ENCODE results near the gene RUFY1.

DNA sequence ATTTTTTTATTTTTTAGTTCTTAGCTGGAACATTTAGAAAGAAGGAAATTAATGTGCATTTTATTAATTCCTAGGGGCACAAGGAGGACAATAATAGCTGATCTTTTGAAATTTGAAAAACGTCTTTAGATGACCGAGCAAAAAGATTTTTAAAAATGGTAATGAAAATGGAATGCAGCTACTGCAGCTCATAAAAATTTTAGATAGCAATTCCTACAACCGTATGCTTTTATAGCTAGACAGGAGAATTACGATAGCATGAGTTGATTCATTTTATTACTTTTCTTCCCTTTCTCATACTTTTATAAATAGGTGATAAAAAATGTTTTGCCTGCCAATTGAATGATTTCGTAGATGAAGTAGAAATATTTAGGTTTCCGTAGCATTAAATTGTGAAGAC lies 13.7 kb upstream of the RUFY1 start:
- TF ChIP-seq, protein P1, sequence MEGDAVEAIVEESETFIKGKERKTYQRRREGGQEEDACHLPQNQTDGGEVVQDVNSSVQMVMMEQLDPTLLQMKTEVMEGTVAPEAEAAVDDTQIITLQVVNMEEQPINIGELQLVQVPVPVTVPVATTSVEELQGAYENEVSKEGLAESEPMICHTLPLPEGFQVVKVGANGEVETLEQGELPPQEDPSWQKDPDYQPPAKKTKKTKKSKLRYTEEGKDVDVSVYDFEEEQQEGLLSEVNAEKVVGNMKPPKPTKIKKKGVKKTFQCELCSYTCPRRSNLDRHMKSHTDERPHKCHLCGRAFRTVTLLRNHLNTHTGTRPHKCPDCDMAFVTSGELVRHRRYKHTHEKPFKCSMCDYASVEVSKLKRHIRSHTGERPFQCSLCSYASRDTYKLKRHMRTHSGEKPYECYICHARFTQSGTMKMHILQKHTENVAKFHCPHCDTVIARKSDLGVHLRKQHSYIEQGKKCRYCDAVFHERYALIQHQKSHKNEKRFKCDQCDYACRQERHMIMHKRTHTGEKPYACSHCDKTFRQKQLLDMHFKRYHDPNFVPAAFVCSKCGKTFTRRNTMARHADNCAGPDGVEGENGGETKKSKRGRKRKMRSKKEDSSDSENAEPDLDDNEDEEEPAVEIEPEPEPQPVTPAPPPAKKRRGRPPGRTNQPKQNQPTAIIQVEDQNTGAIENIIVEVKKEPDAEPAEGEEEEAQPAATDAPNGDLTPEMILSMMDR (IDR thresholded peaks at IDR 0.05), result no peak
- TF ChIP-seq POLR2A (IDR thresholded peaks at IDR 0.05), result no peak

All from ovary (tissue), 3 donors.